ENCODE measurements around the gene CBX1. TPM values are rescaled to one million over a fixed set of nuclear protein-coding genes. Genes with fewer than 3 reads are reported as not detected.
A peak's percentile ranks its signal among the peaks of the same experiment; 100 is the strongest.

The CBX1 gene
- total and polyA plus RNA-seq, 2 of the 8 experiments (the other 6 are each of a cell fraction or from before 2014, with no cell fraction given) = 38.7 to 173 TPM

- no peak overlapping the region for H2AFZ ChIP-seq (ENCODE audit: low read length)
- no peak overlapping the region for H3K23ac ChIP-seq (ENCODE audit: insufficient read length)
- H2BK120ac ChIP-seq (replicated peaks; ENCODE audit: low read depth, low read length) = no peak overlapping the region
- no peak overlapping the region for H4K8ac ChIP-seq (ENCODE audit: extremely low read depth, insufficient read depth, low read length)
- TF ChIP-seq ZNF274 (IDR thresholded peaks at IDR 0.05; ENCODE audit: borderline replicate concordance, extremely low read depth, low read length) (no peak), RBBP5 (IDR thresholded peaks at IDR 0.05; ENCODE audit: borderline replicate concordance, low read depth, low read length) (no peak), BRCA1 (IDR thresholded peaks at IDR 0.05; ENCODE audit: low read depth, low read length) (no peak), SIRT6 (IDR thresholded peaks at IDR 0.05; ENCODE audit: low read length) (no peak), SIX5 (IDR thresholded peaks at IDR 0.05; ENCODE audit: low read depth, low read length) (no peak), E2F6 (IDR thresholded peaks at IDR 0.05) (no peak), NANOG (IDR thresholded peaks at IDR 0.05; ENCODE audit: insufficient read depth, low read depth, low read length, poor library complexity, severe bottlenecking) (no peak)
- H3K36me3 ChIP-seq (ENCODE audit: control insufficient read depth in 2 of 4, insufficient read depth in 4 of 4, low read length in 3 of 4) = no peaks in the 10 kb centered on the region
- no peak overlapping the region for H4K5ac ChIP-seq (ENCODE audit: insufficient read length, low read depth, low read length)
- POLR2A ChIA-PET (ENCODE audit: partially characterized antibody) = interaction anchor here (0.6 to 41.8 kb wide), 5 partner anchors 6 to 124 kb away, joined by 3 to 1227 read pairs (median 6); partner anchors contain the start of genes COPZ2 and NFE2L1
- H2BK15ac ChIP-seq (ENCODE audit: low read length) = peak overlapping the region; percentile 36; the same call in 1 of the 2 replicates
- peaks cover 0 to 3% of the 10 kb centered on the region in 2 experiments for H4K20me1 ChIP-seq (replicated peaks in 1 of 2; ENCODE audit: control insufficient read depth in 1 of 2, insufficient read depth in 2 of 2, low read length in 2 of 2)
- DNase-seq (ENCODE audit: low read depth in 1 of 2, low spot score in 2 of 2) (no peak), FAIRE-seq (no peak)
- H3K27me3 ChIP-seq (replicated peaks in 1 of 4; ENCODE audit: control insufficient read depth in 3 of 4, extremely low read depth in 1 of 4, insufficient read depth in 3 of 4, low read length in 3 of 4) = peaks cover 4 to 10% (median 6%) of the 10 kb centered on the region in 4 experiments
- no peak overlapping the region for H2BK20ac ChIP-seq (ENCODE audit: low read length)
- no peak overlapping the region for H2AK5ac ChIP-seq (ENCODE audit: low read depth, low read length)
- no peak overlapping the region for H4K91ac ChIP-seq (replicated peaks; ENCODE audit: insufficient read length, low read length)
- H3K79me2 ChIP-seq (ENCODE audit: control insufficient read depth in 1 of 2, insufficient read depth in 2 of 2, low read length in 2 of 2) = peaks cover 0 to 12% of the 10 kb centered on the region in 2 experiments; a peak in 2 of 4 replicates
- peaks cover 5% of the 10 kb centered on the region; the same call in 1 of the 2 replicates for H3K23me2 ChIP-seq (ENCODE audit: low read depth, low read length)
- no peak overlapping the region for H2BK12ac ChIP-seq (ENCODE audit: low read depth, low read length)
- no peak overlapping the region for H3K4ac ChIP-seq (replicated peaks; ENCODE audit: insufficient read length, low read depth, low read length)
- no peaks in the 10 kb centered on the region for H3K9me3 ChIP-seq (ENCODE audit: insufficient read depth in 2 of 2, low read depth in 1 of 2, low read length in 1 of 2)
- no peak overlapping the region for H3K27ac ChIP-seq (ENCODE audit: low read depth, low read length)
- peaks cover 0 to 5% (median under 1%) of the 10 kb centered on the region in 4 experiments; a peak in 3 of 7 replicates for H3K4me1 ChIP-seq (replicated peaks in 1 of 4; ENCODE audit: control insufficient read depth in 3 of 4, insufficient read depth in 4 of 4, low read length in 3 of 4)
- H3K18ac ChIP-seq (ENCODE audit: extremely low read depth, low read length) = no peak overlapping the region
- CTCF ChIA-PET (ENCODE audit: partially characterized antibody) = interaction anchor here (0.5 to 10.5 kb wide), 15 partner anchors 8 to 703 kb away, joined by 3 to 111 read pairs (median 5); partner anchors contain the start of gene SNX11
- H3K4me3 ChIP-seq (ENCODE audit: extremely low read depth in 1 of 4, insufficient read depth in 2 of 4, low read depth in 3 of 4, low read length in 4 of 4) = no peak overlapping the region
- H3K56ac ChIP-seq (replicated peaks; ENCODE audit: insufficient read length, low read depth, low read length) = no peak overlapping the region
- H3K4me2 ChIP-seq (ENCODE audit: insufficient read depth in 1 of 2, low read depth in 2 of 2, low read length in 2 of 2) = no peak overlapping the region
- no peak overlapping the region for H3K9ac ChIP-seq (replicated peaks in 1 of 4; ENCODE audit: extremely low read depth in 1 of 4, low read depth in 3 of 4, low read length in 3 of 4)
- H3K79me1 ChIP-seq (ENCODE audit: low read depth, low read length) = no peaks in the 10 kb centered on the region
- H2BK5ac ChIP-seq (ENCODE audit: low read depth, low read length) = no peak overlapping the region
- 76% methylated on average over 2 of the region's 2 CpGs; no CpG with 5 or more reads in 1 of the 2 experiments for WGBS, 2 experiments (ENCODE audit: extremely low coverage in 1 of 2, insufficient coverage in 1 of 2, insufficient read length in 1 of 2, insufficient replicate concordance in 2 of 2, low coverage in 1 of 2, low lambda C conversion rate in 2 of 2, missing lambda C conversion rate in 1 of 2)
- no peak overlapping the region for H3K14ac ChIP-seq (ENCODE audit: insufficient read length)
These were observed 58.1 kb downstream of the CBX1 start for GRCh38 chr17:48043176-48043575.
